Stomach smooth muscle (tissue), 2 donors: ENCODE measurements around the gene GLOD5.
"Not testable (repeated sequence)": the region's sequence is repeated elsewhere in the genome, so short reads cannot be mapped to it uniquely, and the experiment has no call there.

ENCODE experiments used
- H3K27ac ChIP-seq: one replicate; pipeline ENCODE4 v1.7.0; 2013; ENCODE audit warnings: mild to moderate bottlenecking, low read length, inconsistent platforms
- H3K27me3 ChIP-seq, 2 donors: one replicate each; pipeline ENCODE4 v1.7.0; 2013; ENCODE audit warnings: low read length in 2 of 2; ENCODE audit not compliant: insufficient read depth in 2 of 2, control insufficient read depth in 1 of 2
- H3K36me3 ChIP-seq, 2 donors: one replicate each; pipeline ENCODE4 v1.7.0; 2013; ENCODE audit warnings: low read length in 2 of 2; ENCODE audit not compliant: control insufficient read depth in 2 of 2, insufficient read depth in 2 of 2
- H3K4me1 ChIP-seq: one replicate; pipeline ENCODE4 v1.7.0; 2013; ENCODE audit warnings: low read length; ENCODE audit not compliant: control insufficient read depth, insufficient read depth
- H3K4me3 ChIP-seq, 2 donors: one replicate each; pipeline ENCODE4 v1.7.0; 2013; ENCODE audit warnings: low read length in 2 of 2
- H3K9ac ChIP-seq, 2 donors: one replicate each; pipeline ENCODE4 v1.7.0; 2013; ENCODE audit warnings: low read length in 2 of 2, mild to moderate bottlenecking in 1 of 2
- H3K9me3 ChIP-seq, 2 donors: one replicate each; pipeline ENCODE4 v1.7.0; 2013; ENCODE audit warnings: low read length in 2 of 2; ENCODE audit not compliant: control insufficient read depth in 2 of 2
- donor health status: healthy.
- donor health status: Pancreatic carcinoma.

The GLOD5 gene

DNA sequence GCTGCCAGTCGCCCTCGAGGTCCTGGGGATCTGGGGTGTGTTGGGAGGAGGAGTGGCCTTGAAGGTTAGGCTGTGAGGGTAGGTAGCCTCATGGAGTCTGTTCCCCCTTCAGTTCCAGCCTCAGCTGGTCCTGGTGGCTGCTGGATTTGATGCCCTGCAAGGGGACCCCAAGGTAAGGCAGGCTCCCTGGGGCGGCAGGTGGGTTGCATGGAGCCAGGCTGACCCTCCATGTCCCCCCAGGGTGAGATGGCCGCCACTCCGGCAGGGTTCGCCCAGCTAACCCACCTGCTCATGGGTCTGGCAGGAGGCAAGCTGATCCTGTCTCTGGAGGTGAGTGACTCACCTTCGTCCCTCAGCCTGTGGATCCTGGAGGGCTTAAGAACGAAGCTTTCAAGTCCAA, 53.2 kb downstream of the GLOD5 start:
- no peaks in the 10 kb centered on the region for H3K9me3 ChIP-seq
- no peaks in the 10 kb centered on the region for H3K4me1 ChIP-seq
- no peak overlapping the region for H3K9ac ChIP-seq
- no peak overlapping the region for H3K27ac ChIP-seq
- H3K4me3 ChIP-seq: no peak overlapping the region
- peaks cover 19 to 30% of the 10 kb centered on the region in 2 donors for H3K36me3 ChIP-seq
- peaks cover 0 to 9% of the 10 kb centered on the region in 2 donors for H3K27me3 ChIP-seq

DNA sequence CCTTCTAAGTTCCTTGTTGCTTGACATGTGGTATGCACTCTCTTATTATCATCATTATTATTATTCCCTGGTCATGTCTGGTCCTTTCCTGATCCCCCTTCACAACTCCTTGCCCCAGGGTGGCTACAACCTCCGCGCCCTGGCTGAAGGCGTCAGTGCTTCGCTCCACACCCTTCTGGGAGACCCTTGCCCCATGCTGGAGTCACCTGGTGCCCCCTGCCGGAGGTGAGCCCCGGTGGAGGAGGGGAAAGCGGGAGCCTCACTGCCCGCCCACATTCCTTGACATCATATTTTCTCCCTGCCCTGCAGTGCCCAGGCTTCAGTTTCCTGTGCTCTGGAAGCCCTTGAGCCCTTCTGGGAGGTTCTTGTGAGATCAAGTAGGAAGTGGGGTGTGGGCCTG, 53.7 kb downstream of the GLOD5 start:
- H3K27ac ChIP-seq: no peak overlapping the region
- peaks cover 21 to 31% of the 10 kb centered on the region in 2 donors for H3K36me3 ChIP-seq
- H3K27me3 ChIP-seq: peaks cover 0 to 9% of the 10 kb centered on the region in 2 donors
- no peaks in the 10 kb centered on the region for H3K4me1 ChIP-seq
- H3K9me3 ChIP-seq: no peaks in the 10 kb centered on the region
- H3K4me3 ChIP-seq: no peak overlapping the region
- H3K9ac ChIP-seq: no peak overlapping the region

DNA sequence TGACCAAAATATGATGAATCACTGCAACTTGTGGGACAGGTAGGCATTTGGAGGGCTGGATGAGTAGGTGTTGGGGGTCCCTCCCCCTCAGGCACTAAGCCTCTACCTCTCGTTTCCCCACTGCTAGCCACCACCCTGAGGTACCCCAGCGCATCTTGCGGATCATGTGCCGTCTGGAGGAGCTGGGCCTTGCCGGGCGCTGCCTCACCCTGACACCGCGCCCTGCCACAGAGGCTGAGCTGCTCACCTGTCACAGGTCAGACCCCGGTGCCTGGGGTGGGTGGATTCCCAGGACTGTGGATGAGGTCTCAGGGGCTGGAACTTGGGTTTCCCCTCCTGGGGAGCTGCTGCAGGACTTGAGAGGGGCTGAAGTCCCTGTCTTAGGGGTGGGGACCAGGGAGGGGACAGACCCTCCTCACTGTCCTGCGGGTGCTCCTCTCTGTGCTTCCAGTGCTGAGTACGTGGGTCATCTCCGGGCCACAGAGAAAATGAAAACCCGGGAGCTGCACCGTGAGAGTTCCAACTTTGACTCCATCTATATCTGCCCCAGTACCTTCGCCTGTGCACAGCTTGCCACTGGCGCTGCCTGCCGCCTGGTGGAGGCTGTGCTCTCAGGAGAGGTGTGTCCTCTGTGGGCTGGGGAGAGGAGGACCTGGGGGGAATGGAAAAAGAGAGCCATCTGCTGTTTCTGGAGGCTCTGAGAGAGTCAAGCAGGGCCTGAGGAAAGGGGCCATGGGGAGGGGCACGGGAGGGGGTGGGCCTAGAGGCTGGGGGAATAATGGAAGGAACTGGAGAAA, 54.7 kb downstream of the GLOD5 start:
- H3K9ac ChIP-seq: no peak overlapping the region
- H3K4me1 ChIP-seq: no peaks in the 10 kb centered on the region
- peaks cover 25 to 34% of the 10 kb centered on the region in 2 donors for H3K36me3 ChIP-seq
- H3K27me3 ChIP-seq: peaks cover 0 to 9% of the 10 kb centered on the region in 2 donors
- H3K27ac ChIP-seq: no peak overlapping the region
- no peaks in the 10 kb centered on the region for H3K9me3 ChIP-seq
- H3K4me3 ChIP-seq: no peak overlapping the region

DNA sequence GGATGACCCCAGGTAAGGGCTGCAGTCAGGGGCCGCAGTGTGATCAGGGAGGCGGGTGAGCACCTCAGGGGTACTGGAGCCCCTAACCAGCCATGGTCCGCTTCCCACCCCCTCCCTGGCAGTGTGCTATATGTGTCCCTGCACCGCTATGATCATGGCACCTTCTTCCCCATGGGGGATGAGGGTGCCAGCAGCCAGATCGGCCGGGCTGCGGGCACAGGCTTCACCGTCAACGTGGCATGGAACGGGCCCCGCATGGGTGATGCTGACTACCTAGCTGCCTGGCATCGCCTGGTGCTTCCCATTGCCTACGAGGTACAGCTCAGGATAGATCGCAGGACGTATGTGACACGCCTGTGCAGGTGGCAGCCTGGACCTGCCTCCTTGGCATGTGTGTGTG, 56.6 kb downstream of the GLOD5 start:
- H3K9ac ChIP-seq: no peak overlapping the region
- H3K36me3 ChIP-seq: peaks cover 25 to 34% of the 10 kb centered on the region in 2 donors
- H3K27ac ChIP-seq: no peak overlapping the region
- peaks cover 0 to 9% of the 10 kb centered on the region in 2 donors for H3K27me3 ChIP-seq
- no peaks in the 10 kb centered on the region for H3K9me3 ChIP-seq
- H3K4me3 ChIP-seq: no peak overlapping the region
- no peaks in the 10 kb centered on the region for H3K4me1 ChIP-seq

DNA sequence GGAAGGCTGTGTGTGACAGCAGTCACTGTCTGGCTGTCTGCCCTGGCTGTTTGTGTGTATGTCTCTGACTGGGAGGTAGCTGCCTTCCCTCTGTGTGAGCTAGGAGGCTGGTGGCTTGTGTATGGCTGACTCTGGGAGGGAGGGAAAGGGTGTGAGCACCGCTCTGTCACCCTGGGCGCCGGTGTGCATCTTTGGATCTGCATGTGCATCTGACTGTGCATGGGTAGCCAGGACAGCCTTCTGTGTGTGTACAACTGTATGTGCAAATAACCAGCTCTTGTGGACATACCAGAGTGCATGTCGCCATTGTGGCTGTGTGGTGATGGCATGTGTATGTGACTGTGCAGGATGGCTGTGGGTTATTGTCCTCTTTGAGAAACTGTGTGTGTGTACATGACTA, 57.3 kb downstream of the GLOD5 start:
- H3K9me3 ChIP-seq: no peaks in the 10 kb centered on the region
- no peak overlapping the region for H3K4me3 ChIP-seq
- H3K27ac ChIP-seq: no peak overlapping the region
- no peaks in the 10 kb centered on the region for H3K4me1 ChIP-seq
- no peak overlapping the region for H3K9ac ChIP-seq
- H3K36me3 ChIP-seq: peaks cover 26 to 41% of the 10 kb centered on the region in 2 donors
- peaks cover 0 to 14% of the 10 kb centered on the region in 2 donors for H3K27me3 ChIP-seq

DNA sequence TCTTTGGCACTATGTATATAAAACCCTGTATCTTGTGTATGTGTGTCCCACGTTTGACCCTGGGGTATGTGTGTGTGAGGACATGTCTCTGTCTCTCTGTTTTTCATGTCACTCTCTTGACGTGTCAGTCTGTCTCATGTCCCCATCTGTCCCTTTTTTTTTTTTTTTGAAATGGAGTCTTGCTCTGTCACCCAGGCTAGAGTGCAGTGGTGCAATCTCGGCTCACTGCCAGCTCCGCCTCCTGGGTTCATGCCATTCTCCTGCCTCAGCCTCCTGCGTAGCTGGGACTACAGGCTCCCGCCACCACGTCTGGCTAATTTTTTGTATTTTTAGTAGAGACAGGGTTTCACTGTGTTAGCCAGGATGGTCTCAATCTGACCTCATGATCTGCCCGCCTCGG, 57.8 kb downstream of the GLOD5 start:
- H3K27ac ChIP-seq, H3K4me3 ChIP-seq, H3K9me3 ChIP-seq, H3K4me1 ChIP-seq, H3K9ac ChIP-seq: not testable (repeated sequence)
- H3K36me3 ChIP-seq: peaks cover 28 to 41% of the 10 kb centered on the region in 2 donors
- H3K27me3 ChIP-seq: peaks cover 0 to 14% of the 10 kb centered on the region in 2 donors

DNA sequence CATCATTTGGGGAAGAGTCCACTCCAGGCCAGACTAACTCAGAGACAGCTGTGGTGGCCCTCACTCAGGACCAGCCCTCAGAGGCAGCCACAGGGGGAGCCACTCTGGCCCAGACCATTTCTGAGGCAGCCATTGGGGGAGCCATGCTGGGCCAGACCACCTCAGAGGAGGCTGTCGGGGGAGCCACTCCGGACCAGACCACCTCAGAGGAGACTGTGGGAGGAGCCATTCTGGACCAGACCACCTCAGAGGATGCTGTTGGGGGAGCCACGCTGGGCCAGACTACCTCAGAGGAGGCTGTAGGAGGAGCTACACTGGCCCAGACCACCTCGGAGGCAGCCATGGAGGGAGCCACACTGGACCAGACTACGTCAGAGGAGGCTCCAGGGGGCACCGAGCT, 61.5 kb downstream of the GLOD5 start:
- Histone ChIP-seq H3K9ac (no peak overlapping the region), H3K27ac (no peak overlapping the region), H3K36me3 (peaks cover 22% of the 10 kb centered on the region in 2 donors), H3K4me1 (no peaks in the 10 kb centered on the region), H3K9me3 (no peaks in the 10 kb centered on the region), H3K27me3 (peaks cover 0 to 5% of the 10 kb centered on the region in 2 donors), H3K4me3 (no peak overlapping the region)
